ENCODE results near the gene PNPLA7.

GRCh38 chr9:137551264-137552021 is 1.2 kb upstream of the PNPLA7 start, which contains the start of gene MRPL41:
- TF ChIP-seq, protein P1, sequence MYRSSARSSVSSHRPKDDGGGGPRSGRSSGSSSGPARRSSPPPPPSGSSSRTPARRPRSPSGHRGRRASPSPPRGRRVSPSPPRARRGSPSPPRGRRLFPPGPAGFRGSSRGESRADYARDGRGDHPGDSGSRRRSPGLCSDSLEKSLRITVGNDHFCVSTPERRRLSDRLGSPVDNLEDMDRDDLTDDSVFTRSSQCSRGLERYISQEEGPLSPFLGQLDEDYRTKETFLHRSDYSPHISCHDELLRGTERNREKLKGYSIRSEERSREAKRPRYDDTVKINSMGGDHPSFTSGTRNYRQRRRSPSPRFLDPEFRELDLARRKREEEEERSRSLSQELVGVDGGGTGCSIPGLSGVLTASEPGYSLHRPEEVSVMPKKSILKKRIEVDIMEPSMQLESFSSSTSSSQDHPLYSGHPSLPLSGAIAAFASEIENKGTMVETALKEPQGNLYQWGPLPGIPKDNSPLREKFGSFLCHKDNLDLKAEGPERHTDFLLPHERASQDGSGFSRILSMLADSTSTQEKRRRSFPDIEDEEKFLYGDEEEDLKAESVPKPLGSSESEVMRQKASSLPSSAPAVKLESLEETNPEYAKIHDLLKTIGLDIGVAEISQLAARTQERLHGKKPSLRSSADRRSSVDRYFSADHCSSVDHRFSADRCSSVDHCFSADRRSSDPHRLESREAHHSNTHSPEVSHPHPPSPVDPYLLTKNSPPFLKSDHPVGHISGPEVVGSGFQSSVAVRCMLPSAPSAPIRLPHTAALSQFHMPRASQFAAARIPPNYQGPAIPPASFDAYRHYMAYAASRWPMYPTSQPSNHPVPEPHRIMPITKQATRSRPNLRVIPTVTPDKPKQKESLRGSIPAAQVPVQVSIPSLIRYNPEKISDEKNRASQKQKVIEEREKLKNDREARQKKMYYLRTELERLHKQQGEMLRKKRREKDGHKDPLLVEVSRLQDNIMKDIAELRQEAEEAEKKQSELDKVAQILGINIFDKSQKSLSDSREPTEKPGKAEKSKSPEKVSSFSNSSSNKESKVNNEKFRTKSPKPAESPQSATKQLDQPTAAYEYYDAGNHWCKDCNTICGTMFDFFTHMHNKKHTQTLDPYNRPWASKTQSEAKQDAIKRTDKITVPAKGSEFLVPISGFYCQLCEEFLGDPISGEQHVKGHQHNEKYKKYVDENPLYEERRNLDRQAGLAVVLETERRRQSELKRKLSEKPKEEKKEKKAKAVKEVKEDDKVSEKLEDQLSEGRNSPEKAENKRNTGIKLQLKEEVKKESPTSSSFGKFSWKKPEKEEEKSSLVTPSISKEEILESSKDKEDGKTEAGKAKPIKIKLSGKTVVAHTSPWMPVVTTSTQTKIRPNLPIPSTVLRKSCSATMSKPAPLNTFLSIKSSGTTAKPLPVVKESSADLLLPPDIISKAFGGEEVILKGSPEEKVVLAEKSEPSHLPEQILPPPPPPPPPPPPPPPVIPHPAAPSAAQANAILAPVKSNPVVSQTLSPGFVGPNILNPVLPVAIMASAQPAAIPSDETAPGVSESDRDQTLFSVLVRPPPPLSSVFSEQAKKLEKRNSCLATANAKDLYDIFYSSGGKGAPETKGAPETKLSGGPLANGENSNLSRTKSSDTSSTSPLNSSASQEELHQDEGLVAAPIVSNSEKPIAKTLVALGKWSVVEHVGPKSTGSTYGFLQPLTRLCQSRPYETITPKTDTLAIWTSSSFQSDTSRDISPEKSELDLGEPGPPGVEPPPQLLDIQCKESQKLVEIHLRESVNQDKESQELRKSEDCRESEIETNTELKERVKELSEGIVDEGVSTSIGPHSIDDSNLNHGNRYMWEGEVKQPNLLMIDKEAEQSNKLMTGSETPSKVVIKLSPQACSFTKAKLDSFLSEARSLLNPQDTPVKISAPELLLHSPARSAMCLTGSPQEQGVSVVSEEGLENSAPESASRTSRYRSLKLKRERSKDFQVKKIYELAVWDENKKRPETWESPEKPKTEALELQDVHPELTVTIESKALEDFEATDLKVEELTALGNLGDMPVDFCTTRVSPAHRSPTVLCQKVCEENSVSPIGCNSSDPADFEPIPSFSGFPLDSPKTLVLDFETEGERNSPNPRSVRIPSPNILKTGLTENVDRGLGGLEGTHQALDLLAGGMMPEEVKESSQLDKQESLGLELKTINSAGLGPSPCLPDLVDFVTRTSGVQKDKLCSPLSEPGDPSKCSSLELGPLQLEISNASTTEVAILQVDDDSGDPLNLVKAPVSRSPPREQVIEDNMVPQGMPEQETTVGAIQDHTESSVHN (CRISPR knock-in tag; IDR thresholded peaks at IDR 0.05), result no peak
- no peak for TF ChIP-seq YY1 (IDR thresholded peaks at IDR 0.05; ENCODE audit: insufficient read depth, insufficient replicate concordance, low read depth, low read length)
- TF ChIP-seq ZGPAT (CRISPR knock-in tag; IDR thresholded peaks at IDR 0.05), result no peak
- no peak for TF ChIP-seq PHF21A (CRISPR knock-in tag; IDR thresholded peaks at IDR 0.05)
- peak; percentile 82 for TF ChIP-seq CTCF (CRISPR knock-in tag; IDR thresholded peaks at IDR 0.05)
- TF ChIP-seq RFXAP (CRISPR knock-in tag; IDR thresholded peaks at IDR 0.05; ENCODE audit: borderline replicate concordance), result no peak; the same call in 1 of the 2 replicates
- TF ChIP-seq ZNF770 (CRISPR knock-in tag; IDR thresholded peaks at IDR 0.05), result no peak
- peak; percentile 75; the same call in 1 of the 2 replicates for TF ChIP-seq THAP11 (CRISPR knock-in tag; IDR thresholded peaks at IDR 0.05)
- peak; percentile 71 to 72 for TF ChIP-seq POLR2A (IDR thresholded peaks at IDR 0.05; ENCODE audit: insufficient read depth in 1 of 2, low read depth in 2 of 2, low read length in 2 of 2)
- TF ChIP-seq KAT2B (IDR thresholded peaks at IDR 0.05; ENCODE audit: borderline replicate concordance, low read depth, low read length), result no peak
- no peak for TF ChIP-seq ZHX1 (CRISPR knock-in tag; IDR thresholded peaks at IDR 0.05; ENCODE audit: low read depth)
- no peak for TF ChIP-seq MED8 (CRISPR knock-in tag; IDR thresholded peaks at IDR 0.05; ENCODE audit: insufficient replicate concordance)
- no peak; the same call in 1 of the 2 replicates for TF ChIP-seq KAT8 (CRISPR knock-in tag; IDR thresholded peaks at IDR 0.05)
- TF ChIP-seq ZNF333 (CRISPR knock-in tag; IDR thresholded peaks at IDR 0.05; ENCODE audit: borderline replicate concordance), result no peak; the same call in 1 of the 2 replicates

Measured in HepG2 (cell line).